Forelimb muscle (tissue), 1 donor: ENCODE measurements around the gene MCHR1. TPM values are rescaled to one million over a fixed set of nuclear protein-coding genes. Genes with fewer than 3 reads are reported as not detected.
A peak's percentile ranks its signal among the peaks of the same experiment; 100 is the strongest.
"Not testable (repeated sequence)": the region's sequence is repeated elsewhere in the genome, so short reads cannot be mapped to it uniquely, and the experiment has no call there.

Source experiments
- DNase-seq: peaks from one replicate; pipeline ENCODE4 v3.0.0-alpha.2; 2013; ENCODE audit warnings: low read depth
- polyA plus RNA-seq: library from polyadenylated mRNA; unstranded; fragments of 120-200 nt; gene quantifications from one replicate; pipeline ENCODE4 v1.2.1, GENCODE V29; 2013; ENCODE audit not compliant: insufficient read length

MCHR1 gene
- polyA plus RNA-seq, 1 donor, result 0.20 TPM

- no peak for DNase-seq
These were observed 12.2 kb downstream of the MCHR1 start for GRCh38 chr22:40691532-40691931.

GRCh38 chr22:40694411-40694810 lies 15.1 kb downstream of the MCHR1 start:
- DNase-seq, result no peak

GRCh38 chr22:40701274-40701673 lies 22.0 kb downstream of the MCHR1 start:
- DNase-seq, result no peak

- DNase-seq, result no peak
These were observed 23.9 kb downstream of the MCHR1 start for GRCh38 chr22:40703174-40703573.

DNA sequence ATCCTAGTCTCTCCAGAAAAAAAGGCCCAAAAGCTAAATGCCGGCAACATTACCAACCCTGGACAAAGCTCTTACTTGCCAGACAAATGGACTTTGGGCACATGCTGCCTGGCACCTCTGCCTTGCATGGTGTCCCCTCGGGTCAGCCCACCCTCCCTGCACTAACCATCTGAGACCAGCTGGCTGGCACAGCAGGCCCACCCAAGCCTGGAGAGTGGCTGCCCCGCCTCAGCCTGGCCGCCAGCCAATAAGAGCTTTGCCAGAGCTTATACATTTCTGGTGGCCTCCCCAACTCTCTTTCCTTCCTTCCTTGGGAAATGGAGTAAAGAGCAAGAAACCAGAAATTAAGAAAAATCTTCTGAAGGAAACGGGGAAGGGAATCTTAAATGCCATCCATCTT lies 24.5 kb downstream of the MCHR1 start:
- DNase-seq, result no peak

DNA sequence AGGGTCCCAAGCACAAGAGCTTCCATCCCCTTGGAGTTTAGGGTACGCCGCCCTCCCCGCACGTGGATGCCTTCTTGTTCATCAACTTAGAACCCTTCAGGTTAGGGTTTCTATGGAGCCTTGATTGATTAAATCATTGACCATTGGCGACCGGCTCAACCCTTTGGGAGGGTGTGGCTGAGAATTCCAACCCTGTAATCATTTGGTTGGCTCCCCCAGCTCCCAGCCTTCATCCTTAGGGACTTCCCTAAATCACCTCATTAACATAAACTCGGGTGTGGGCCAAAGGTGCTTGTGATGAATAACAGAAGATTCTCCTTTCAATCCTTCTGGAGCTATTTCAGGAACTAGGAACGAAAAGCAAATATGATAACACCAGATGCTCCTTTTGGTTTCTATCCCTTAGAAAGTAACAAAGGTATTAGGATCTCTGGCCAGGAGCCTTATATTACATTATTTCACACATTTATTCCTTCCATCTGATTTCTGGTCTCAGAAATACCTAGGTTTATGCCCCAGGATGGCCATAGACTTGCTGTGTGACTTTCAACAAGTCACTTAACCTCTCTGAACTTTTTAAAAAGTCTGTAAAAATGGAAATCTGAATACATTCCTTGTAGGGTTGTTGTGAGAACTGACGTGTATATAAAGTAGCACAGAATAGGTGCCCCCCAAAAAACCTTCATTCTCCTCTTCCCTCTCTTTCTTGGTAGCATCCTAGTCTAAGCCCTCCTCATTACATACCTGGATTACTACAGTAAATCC lies 26.8 kb downstream of the MCHR1 start:
- no peak for DNase-seq

GRCh38 chr22:40707154-40707553 lies 27.9 kb downstream of the MCHR1 start:
- DNase-seq, result no peak

GRCh38 chr22:40708177-40708576 lies 28.9 kb downstream of the MCHR1 start:
- DNase-seq, result no peak

- DNase-seq, result peak; percentile 70
These were observed 30.6 kb downstream of the MCHR1 start for GRCh38 chr22:40709752-40710413.

GRCh38 chr22:40712311-40712710 lies 33.0 kb downstream of the MCHR1 start:
- DNase-seq, result no peak

- DNase-seq, result no peak
These were observed 35.4 kb downstream of the MCHR1 start for GRCh38 chr22:40714499-40715337.

DNA sequence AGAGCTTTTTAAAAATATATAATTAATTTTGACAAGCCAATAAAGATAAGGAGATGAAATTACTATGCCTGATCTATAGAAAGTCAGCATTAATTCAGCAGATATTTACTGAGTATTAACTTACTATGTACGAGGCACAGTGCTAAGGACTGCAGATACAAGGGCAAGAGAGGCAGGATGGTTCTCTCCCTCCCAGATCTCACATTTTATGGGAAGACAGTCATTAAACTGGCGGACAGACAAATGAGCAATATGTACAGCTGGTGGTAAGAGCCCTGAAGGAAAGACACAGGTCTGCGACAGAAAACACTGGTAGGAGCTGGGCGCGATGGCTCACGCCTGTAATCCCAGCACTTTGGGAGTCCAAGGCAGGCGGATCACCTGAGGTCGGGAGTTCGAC lies 36.8 kb downstream of the MCHR1 start:
- DNase-seq, result no peak

- not testable (repeated sequence) for DNase-seq
These were observed 38.4 kb downstream of the MCHR1 start for GRCh38 chr22:40717657-40718056.

- DNase-seq, result no peak
These were observed 39.2 kb downstream of the MCHR1 start for GRCh38 chr22:40718250-40719204.

- no peak for DNase-seq
These were observed 40.3 kb downstream of the MCHR1 start for GRCh38 chr22:40719599-40719998.

- DNase-seq, result not testable (repeated sequence)
These were observed 40.9 kb downstream of the MCHR1 start for GRCh38 chr22:40720156-40720537.

GRCh38 chr22:40720538-40721256 lies 41.4 kb downstream of the MCHR1 start:
- DNase-seq, result no peak

DNA sequence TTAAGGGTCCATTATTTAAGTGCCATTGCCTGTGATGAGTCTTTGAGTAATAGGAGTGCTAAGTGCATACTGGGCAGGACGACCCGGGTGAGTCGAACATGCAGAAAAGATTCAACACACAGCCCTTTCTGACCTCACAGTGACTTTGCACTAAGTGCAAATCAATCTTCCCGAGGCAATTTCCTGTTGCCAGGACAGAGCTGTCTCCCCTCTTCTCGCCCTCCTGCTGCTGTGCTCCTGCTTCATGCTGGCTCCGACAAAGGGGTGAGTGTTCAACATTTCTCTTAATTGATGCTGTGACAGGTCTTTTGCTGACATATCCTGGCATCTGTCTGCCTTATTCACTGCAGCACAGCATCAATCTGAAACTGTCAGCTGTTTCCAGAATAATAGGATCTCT lies 42.0 kb downstream of the MCHR1 start:
- DNase-seq, result no peak

DNA sequence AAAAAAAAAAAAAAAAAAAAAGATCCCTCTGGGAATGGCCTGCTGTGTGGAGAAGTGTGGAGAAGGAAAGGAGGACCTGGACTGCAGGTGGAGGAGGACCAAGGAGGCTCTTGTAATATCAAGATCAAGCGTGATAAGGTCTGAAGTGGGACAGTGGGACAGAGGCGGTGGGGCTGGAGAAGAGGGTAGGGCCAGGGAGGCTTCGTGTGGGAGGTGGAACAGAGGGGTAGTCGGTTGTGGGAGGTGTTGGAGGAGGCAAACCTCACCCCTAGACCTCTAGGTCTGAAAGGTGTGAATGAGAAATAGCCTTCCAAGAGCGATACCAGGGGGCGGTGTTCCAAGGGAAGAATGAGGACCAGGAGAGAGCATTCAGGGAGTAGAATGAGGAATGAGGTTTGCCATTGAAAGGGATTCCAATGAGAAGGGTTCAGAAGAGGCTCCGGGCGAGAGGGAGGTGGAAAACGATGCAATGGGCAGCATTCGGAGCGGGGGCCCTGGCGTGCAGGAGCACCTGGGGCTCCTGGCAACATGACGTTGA lies 44.2 kb downstream of the MCHR1 start:
- no peak for DNase-seq

DNA sequence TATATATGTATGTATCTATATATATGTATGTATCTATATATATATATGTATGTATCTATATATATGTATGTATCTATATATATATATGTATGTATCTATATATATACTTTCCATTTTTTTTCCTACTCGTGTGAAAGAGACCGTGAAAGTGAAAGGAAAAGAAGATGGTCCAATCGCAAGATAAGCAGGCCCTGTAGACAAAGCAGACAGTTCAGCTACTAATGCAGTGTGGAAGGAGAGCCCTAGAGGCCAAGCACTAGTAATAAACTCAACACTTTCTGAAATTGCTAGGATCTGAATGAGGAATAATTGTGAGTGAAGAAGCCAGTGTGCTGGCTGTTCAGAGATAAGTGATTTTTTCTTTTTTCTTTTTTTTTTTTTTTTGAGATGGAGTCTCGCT lies 47.2 kb downstream of the MCHR1 start:
- no peak for DNase-seq
